HepG2 (cell line): ENCODE data around the gene SLC16A3. TPM values are rescaled to one million over a fixed set of nuclear protein-coding genes. Genes with fewer than 3 reads are reported as not detected.

Experiments
- BRF2 ChIP-seq: sonication (generic); formaldehyde crosslinking; IDR thresholded peaks from 2 replicates; pipeline ENCODE4 v1.8.1; 2022; ENCODE audit warnings: mild to moderate bottlenecking, missing genetic modification reagents
- CENPX ChIP-seq: sonication (generic); formaldehyde crosslinking; IDR thresholded peaks from 2 replicates; pipeline ENCODE4 v1.9.0; 2021; ENCODE audit warnings: mild to moderate bottlenecking, missing genetic modification reagents, moderate library complexity
- JUN ChIP-seq: sonication (generic); formaldehyde crosslinking; IDR thresholded peaks from 2 replicates; pipeline ENCODE4 v1.4.0; 2020; ENCODE audit warnings: mild to moderate bottlenecking, missing genetic modification reagents
- KAT8 ChIP-seq: IDR thresholded peaks from 2 replicates; pipeline ENCODE4 v1.6.1; 2016; ENCODE audit warnings: missing genetic modification reagents, missing compliant biosample characterization
- KLF12 ChIP-seq: sonication (generic); formaldehyde crosslinking; IDR thresholded peaks from 2 replicates; pipeline ENCODE4 v1.4.0; 2020; ENCODE audit warnings: missing genetic modification reagents, borderline replicate concordance
- MYPOP ChIP-seq: sonication (generic); formaldehyde crosslinking; IDR thresholded peaks from 2 replicates; pipeline ENCODE4 v1.8.1; 2023; ENCODE audit warnings: mild to moderate bottlenecking, moderate library complexity, missing genetic modification reagents
- NFIC ChIP-seq: IDR thresholded peaks from 2 replicates; pipeline ENCODE4 v1.6.1; 2012; ENCODE audit warnings: mild to moderate bottlenecking, low read length, inconsistent platforms
- NFYC ChIP-seq: IDR thresholded peaks from 2 replicates; pipeline ENCODE4 v1.6.1; 2016; ENCODE audit warnings: missing genetic modification reagents, missing compliant biosample characterization
- PHF5A ChIP-seq: IDR thresholded peaks from one replicate; pipeline ENCODE4 v1.6.1; 2018; ENCODE audit warnings: low read depth, missing genetic modification reagents; ENCODE audit not compliant: unreplicated experiment
- RORA ChIP-seq: sonication (generic); formaldehyde crosslinking; IDR thresholded peaks from 2 replicates; pipeline ENCODE4 v1.5.0; 2020; ENCODE audit warnings: mild to moderate bottlenecking, missing genetic modification reagents, moderate library complexity
- SIN3A ChIP-seq: IDR thresholded peaks from 2 replicates; pipeline ENCODE4 v1.6.1; 2011; ENCODE audit warnings: low read depth, mild to moderate bottlenecking, control low read depth, low read length, borderline replicate concordance
- SNAI1 ChIP-seq: sonication (generic); formaldehyde crosslinking; IDR thresholded peaks from 2 replicates; pipeline ENCODE4 v1.5.0; 2020; ENCODE audit warnings: mild to moderate bottlenecking, missing genetic modification reagents, borderline replicate concordance
- TCF7L2 ChIP-seq: IDR thresholded peaks from 2 replicates; pipeline ENCODE4 v1.6.1; 2011; ENCODE audit warnings: mild to moderate bottlenecking, low read depth, low read length, moderate library complexity
- THAP11 ChIP-seq: IDR thresholded peaks from 2 replicates; pipeline ENCODE4 v1.6.1; 2016; ENCODE audit warnings: missing biosample characterization, missing genetic modification reagents
- YY1 ChIP-seq: IDR thresholded peaks from 2 replicates; pipeline ENCODE4 v1.6.1; 2011; ENCODE audit warnings: low read length, low read depth, moderate library complexity, mild to moderate bottlenecking; ENCODE audit not compliant: insufficient read depth, insufficient replicate concordance
- ZBTB2 ChIP-seq: sonication (generic); formaldehyde crosslinking; IDR thresholded peaks from 2 replicates; pipeline ENCODE4 v1.8.0; 2022; ENCODE audit warnings: low read depth, missing genetic modification reagents
- ZBTB21 ChIP-seq: sonication (generic); formaldehyde crosslinking; IDR thresholded peaks from 2 replicates; pipeline ENCODE4 v1.4.0; 2020; ENCODE audit warnings: missing genetic modification reagents
- ZFP36L2 ChIP-seq: sonication (generic); formaldehyde crosslinking; IDR thresholded peaks from 2 replicates; pipeline ENCODE4 v1.4.0; 2020; ENCODE audit warnings: missing genetic modification reagents
- ZFYVE20 ChIP-seq: sonication (generic); formaldehyde crosslinking; IDR thresholded peaks from 2 replicates; pipeline ENCODE4 v1.8.0; 2023; ENCODE audit warnings: low read depth, mild to moderate bottlenecking, moderate library complexity, missing genetic modification reagents, borderline replicate concordance
- ZNF343 ChIP-seq: sonication (generic); formaldehyde crosslinking; IDR thresholded peaks from 2 replicates; pipeline ENCODE4 v1.4.0; 2020; ENCODE audit warnings: mild to moderate bottlenecking, missing genetic modification reagents
- ZNF83 ChIP-seq: sonication (generic); formaldehyde crosslinking; IDR thresholded peaks from 2 replicates; pipeline ENCODE4 v1.4.0; 2020; ENCODE audit warnings: missing genetic modification reagents, mild to moderate bottlenecking, borderline replicate concordance
- ZSCAN20 ChIP-seq: sonication (generic); formaldehyde crosslinking; IDR thresholded peaks from 2 replicates; pipeline ENCODE4 v1.4.0; 2020; ENCODE audit warnings: missing genetic modification reagents, mild to moderate bottlenecking, borderline replicate concordance
- ZSCAN9 ChIP-seq: IDR thresholded peaks from 2 replicates; pipeline ENCODE4 v1.6.1; 2016; ENCODE audit warnings: borderline replicate concordance
- ZXDC ChIP-seq: sonication (generic); formaldehyde crosslinking; IDR thresholded peaks from 2 replicates; pipeline ENCODE4 v1.5.0; 2020; ENCODE audit warnings: mild to moderate bottlenecking, missing genetic modification reagents
- polyA plus RNA-seq, 8 experiments: library from polyadenylated mRNA; depleted of rRNA in 3 of 8; stranded (reverse) in 7 of 8; unstranded in 1 of 8; fragments of >200 nt; fragmentation: Illumina TruSeq in 4 of 8; extraction: Trizol in 4 of 8; gene quantifications; 2 replicates each; pipeline versions ENCODE4 v1.2.1 to v1.2.3, GENCODE V29; 2011 to 2016; ENCODE audit warnings: low read depth in 4 of 8, missing spikeins in 1 of 8, mixed read lengths in 1 of 8; ENCODE audit not compliant: insufficient read depth in 1 of 8
- total RNA-seq, 5 experiments: library from RNA; depleted of rRNA; stranded (reverse); fragments of >200 nt; fragmentation: Illumina TruSeq; extraction: Trizol; gene quantifications; 2 replicates each; pipeline ENCODE4 v1.2.3, GENCODE V29; 2016; ENCODE audit warnings: low read depth in 1 of 5

Gene SLC16A3
- total and polyA plus RNA-seq, 2 of the 13 experiments (the other 11 are each of a cell fraction or from before 2014, with no cell fraction given): 242 to 349 TPM

- TF ChIP-seq NFIC (no peak; the same call in 1 of the 2 replicates), RORA (CRISPR knock-in tag) (no peak), ZBTB21 (CRISPR knock-in tag) (no peak), JUN (CRISPR knock-in tag) (peak; percentile 47; the same call in 1 of the 2 replicates), ZXDC (CRISPR knock-in tag) (peak; percentile 93; the same call in 1 of the 2 replicates), CENPX (CRISPR knock-in tag) (no peak), KLF12 (CRISPR knock-in tag) (peak; percentile 86; the same call in 1 of the 2 replicates), YY1 (peak; percentile 59), ZFP36L2 (CRISPR knock-in tag) (no peak), ZSCAN20 (0 out of 2 replicates have a peak, but pooled peaks have one; percentile 8), NFYC (no peak), ZNF83 (CRISPR knock-in tag) (no peak; the same call in 1 of the 2 replicates), SNAI1 (no peak), MYPOP (CRISPR knock-in tag) (peak; percentile 91), ZBTB2 (peak; percentile 83), PHF5A (no peak), KAT8 (CRISPR knock-in tag) (peak; percentile 88), ZFYVE20 (CRISPR knock-in tag) (no peak), THAP11 (CRISPR knock-in tag) (peak; percentile 62; the same call in 1 of the 2 replicates), TCF7L2 (no peak), BRF2 (CRISPR knock-in tag) (peak; percentile 88; the same call in 1 of the 2 replicates), ZSCAN9 (peak; percentile 79; the same call in 1 of the 2 replicates), ZNF343 (CRISPR knock-in tag) (peak; percentile 99), SIN3A (peak; percentile 60)
These were observed 2.9 kb downstream of the SLC16A3 start (continued) for GRCh38 chr17:82231562-82232321.
